WTC11 (cell line): ENCODE data around the gene WSCD1. TPM values are rescaled to one million over a fixed set of nuclear protein-coding genes. Genes with fewer than 3 reads are reported as not detected.

Experiments used
- ATAC-seq: fragments of 200-7000 bp; cut with Tn5 transposase; 2 replicates; pipeline ENCODE4 v1.10.0; 2021; ENCODE audit warnings: mild to moderate bottlenecking, moderate library complexity
- CTCF ChIA-PET: fragments of 300-600 bp; sonication (Branson Sonifier 250); formaldehyde crosslinking; loops from one replicate; lab custom pipeline; 2021; ENCODE audit warnings: antibody characterized with exemption; lab: Charles Lee
- POLR2A ChIA-PET: fragments of 350-600 bp; sonication (Branson Sonifier 250); formaldehyde crosslinking; loops from one replicate; lab custom pipeline; 2021; ENCODE audit warnings: antibody characterized with exemption; lab: Charles Lee
- DNase-seq: peaks from one replicate; pipeline ENCODE4 v3.0.0; 2021; ENCODE audit warnings: low spot score
- H3K27ac Mint-ChIP-seq: 2 replicates; pipeline ENCODE4 v1.8.0; 2021; ENCODE audit warnings: mixed read lengths
- H3K27me3 Mint-ChIP-seq: 2 replicates; pipeline ENCODE4 v1.8.0; 2021; ENCODE audit warnings: low read depth, mild to moderate bottlenecking, moderate library complexity, mixed read lengths
- H3K36me3 Mint-ChIP-seq: 2 replicates; pipeline ENCODE4 v1.8.0; 2021; ENCODE audit warnings: mixed read lengths
- H3K4me1 Mint-ChIP-seq: 2 replicates; pipeline ENCODE4 v1.8.0; 2022; ENCODE audit warnings: mixed read lengths
- H3K4me3 Mint-ChIP-seq: 2 replicates; pipeline ENCODE4 v1.8.0; 2021; ENCODE audit warnings: mild to moderate bottlenecking, moderate library complexity, mixed read lengths
- H3K9me3 Mint-ChIP-seq: 2 replicates; pipeline ENCODE4 v1.8.0; 2021; ENCODE audit warnings: mixed read lengths
- ARID4B ChIP-seq: sonication (generic); formaldehyde crosslinking; IDR thresholded peaks from 2 replicates; pipeline ENCODE4 v1.8.0; 2023; ENCODE audit warnings: missing genetic modification reagents, mild to moderate bottlenecking, borderline replicate concordance
- ATF1 ChIP-seq: sonication (generic); formaldehyde crosslinking; IDR thresholded peaks from 2 replicates; pipeline ENCODE4 v1.8.1; 2023; ENCODE audit warnings: mild to moderate bottlenecking, moderate library complexity, missing genetic modification reagents
- CDX4 ChIP-seq: fragments of 250-450 bp; sonication (Bioruptor Pico); IDR thresholded peaks from 2 replicates; pipeline ENCODE4 v1.9.0; 2021; ENCODE audit warnings: moderate library complexity, mild to moderate bottlenecking, inconsistent platforms, borderline replicate concordance
- CREB1 ChIP-seq: sonication (generic); formaldehyde crosslinking; IDR thresholded peaks from 2 replicates; pipeline ENCODE4 v1.8.0; 2023; ENCODE audit warnings: mild to moderate bottlenecking, missing genetic modification reagents
- E2F1 ChIP-seq: sonication (generic); formaldehyde crosslinking; IDR thresholded peaks from 2 replicates; pipeline ENCODE4 v1.8.0; 2022; ENCODE audit warnings: mild to moderate bottlenecking, missing genetic modification reagents
- ELF4 ChIP-seq: sonication (generic); formaldehyde crosslinking; IDR thresholded peaks from 2 replicates; pipeline ENCODE4 v1.8.1; 2022; ENCODE audit warnings: low read depth, mild to moderate bottlenecking, moderate library complexity, missing genetic modification reagents
- FOXP1 ChIP-seq: sonication (generic); formaldehyde crosslinking; IDR thresholded peaks from 2 replicates; pipeline ENCODE4 v1.8.0; 2022; ENCODE audit warnings: missing genetic modification reagents, mild to moderate bottlenecking, moderate library complexity, borderline replicate concordance
- GRHL2 ChIP-seq: fragments of 250-450 bp; sonication (Bioruptor Pico); IDR thresholded peaks from 2 replicates; pipeline ENCODE4 v1.8.0; 2022; ENCODE audit warnings: mild to moderate bottlenecking, moderate library complexity; ENCODE audit not compliant: insufficient replicate concordance, severe bottlenecking
- HMGXB4 ChIP-seq: sonication (generic); formaldehyde crosslinking; IDR thresholded peaks from 2 replicates; pipeline ENCODE4 v1.8.1; 2023; ENCODE audit warnings: mild to moderate bottlenecking, moderate library complexity, missing genetic modification reagents
- IRF2 ChIP-seq: sonication (generic); formaldehyde crosslinking; IDR thresholded peaks from 2 replicates; pipeline ENCODE4 v1.8.0; 2022; ENCODE audit warnings: low read depth, missing genetic modification reagents, borderline replicate concordance
- JUN ChIP-seq: sonication (generic); formaldehyde crosslinking; IDR thresholded peaks from 2 replicates; pipeline ENCODE4 v1.8.0; 2023; ENCODE audit warnings: mild to moderate bottlenecking, missing genetic modification reagents
- KAT7 ChIP-seq: sonication (generic); formaldehyde crosslinking; IDR thresholded peaks from 2 replicates; pipeline ENCODE4 v1.8.1; 2023; ENCODE audit warnings: missing genetic modification reagents, mild to moderate bottlenecking, borderline replicate concordance
- MXD4 ChIP-seq: fragments of 250-450 bp; sonication (Bioruptor Pico); IDR thresholded peaks from 2 replicates; pipeline ENCODE4 v1.8.0; 2021; ENCODE audit warnings: mild to moderate bottlenecking, moderate library complexity, borderline replicate concordance
- PRDM15 ChIP-seq: sonication (generic); formaldehyde crosslinking; IDR thresholded peaks from 2 replicates; pipeline ENCODE4 v1.8.0; 2022; ENCODE audit warnings: missing genetic modification reagents
- ZMAT4 ChIP-seq: fragments of 250-450 bp; sonication (Bioruptor Pico); IDR thresholded peaks from 2 replicates; pipeline ENCODE4 v1.9.0; 2021; ENCODE audit warnings: mild to moderate bottlenecking
- ZNF219 ChIP-seq: sonication (generic); formaldehyde crosslinking; IDR thresholded peaks from 2 replicates; pipeline ENCODE4 v1.8.0; 2023; ENCODE audit warnings: missing genetic modification reagents, mild to moderate bottlenecking, borderline replicate concordance
- total RNA-seq: library from RNA; stranded (reverse); gene quantifications from 3 replicates; pipeline ENCODE4 v1.2.3, GENCODE V29; 2021

The WSCD1 gene
- total RNA-seq, 1 experiment from 2014 or later: 57.5 TPM

GRCh38 chr17:6140728-6141330 lies 70.7 kb downstream of the WSCD1 start:
- Mint-ChIP-seq H3K36me3 (peaks cover 8% of the 10 kb centered on the region), H3K9me3 (peaks cover 11% of the 10 kb centered on the region), H3K27ac (no peak overlapping the region; the same call in 1 of the 2 replicates), H3K27me3 (no peaks in the 10 kb centered on the region), H3K4me3 (no peak overlapping the region), H3K4me1 (peaks cover 47% of the 10 kb centered on the region)
- DNase-seq (no peak), ATAC-seq (no peak)
- POLR2A ChIA-PET: interaction anchor here (0.6 kb wide), 1 partner anchor 139 kb away, joined by 9 read pairs; no protein-coding TSS in a partner anchor
- CTCF ChIA-PET: no interaction called here
- TF ChIP-seq PRDM15 (CRISPR knock-in tag) (no peak), E2F1 (no peak), ARID4B (CRISPR knock-in tag) (no peak)

GRCh38 chr17:6142701-6143100 lies 72.5 kb downstream of the WSCD1 start:
- peaks cover 30% of the 10 kb centered on the region for H3K9me3 Mint-ChIP-seq
- CTCF ChIA-PET: interaction anchor here (0.6 to 0.9 kb wide), 2 partner anchors 304 to 1713 kb away, joined by 3 read pairs; no protein-coding TSS in a partner anchor
- ATAC-seq (no peak), DNase-seq (no peak)
- POLR2A ChIA-PET: no interaction called here
- peaks cover 23% of the 10 kb centered on the region for H3K36me3 Mint-ChIP-seq
- H3K4me1 Mint-ChIP-seq: peaks cover 46% of the 10 kb centered on the region
- no peak overlapping the region for H3K27ac Mint-ChIP-seq
- no peak overlapping the region for H3K4me3 Mint-ChIP-seq
- no peaks in the 10 kb centered on the region for H3K27me3 Mint-ChIP-seq
- TF ChIP-seq FOXP1 (CRISPR knock-in tag) (no peak), HMGXB4 (CRISPR knock-in tag) (no peak), CREB1 (no peak), MXD4 (CRISPR knock-in tag) (no peak), GRHL2 (CRISPR knock-in tag) (no peak), IRF2 (CRISPR knock-in tag) (no peak), ZNF219 (CRISPR knock-in tag) (no peak), ARID4B (CRISPR knock-in tag) (no peak), CDX4 (CRISPR knock-in tag) (no peak), JUN (CRISPR knock-in tag) (no peak), ATF1 (CRISPR knock-in tag) (no peak), ZMAT4 (CRISPR knock-in tag) (no peak), ELF4 (CRISPR knock-in tag) (no peak), KAT7 (CRISPR knock-in tag) (no peak)
